Breast epithelium (tissue), 3 donors: ENCODE measurements around the gene POFUT1.

Experiments used
- CTCF ChIP-seq, 3 donors: fragments of 450-650 bp; IDR thresholded peaks; one replicate each; pipeline ENCODE4 v1.5.1; 2016 to 2017; ENCODE audit warnings: antibody characterized with exemption in 3 of 3, mild to moderate bottlenecking in 3 of 3, moderate library complexity in 3 of 3
- POLR2A ChIP-seq: fragments of 450-650 bp; IDR thresholded peaks from one replicate; pipeline ENCODE4 v1.6.1; 2016; ENCODE audit warnings: antibody characterized with exemption, mild to moderate bottlenecking, moderate library complexity
- POLR2AphosphoS5 ChIP-seq, 3 donors: sonication (generic); formaldehyde crosslinking; IDR thresholded peaks; one replicate each; pipeline ENCODE4 v1.6.1; 2017; ENCODE audit warnings: antibody characterized with exemption in 3 of 3

DNA sequence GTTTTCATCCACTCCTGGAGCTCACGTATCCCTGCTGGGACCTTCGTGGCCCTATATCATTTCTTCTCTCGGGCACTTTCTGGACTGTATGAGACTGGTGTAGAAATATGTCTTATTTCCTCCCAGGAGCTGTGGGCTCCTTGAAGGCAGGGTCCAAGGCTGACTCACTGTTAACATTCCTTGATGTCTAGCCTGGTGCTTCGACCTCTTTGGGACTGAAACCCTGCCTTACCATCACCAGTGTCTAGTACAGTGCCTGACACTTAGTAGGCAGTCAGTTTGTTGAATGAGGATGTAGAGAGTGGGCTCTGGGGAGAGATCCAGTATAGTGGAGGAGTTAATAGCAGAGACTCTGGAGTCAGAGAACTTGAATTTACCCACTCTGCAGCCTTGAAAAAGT lies 23.6 kb downstream of the POFUT1 start:
- TF ChIP-seq POLR2A (no peak), CTCF (IDR thresholded peaks at IDR 0.05) (no peak), POLR2AphosphoS5 (IDR thresholded peaks at IDR 0.05) (no peak)
